Esophagus muscularis mucosa (tissue), 3 donors: ENCODE data around the gene SLC25A44.

ENCODE experiments used
- POLR2A ChIP-seq: fragments of 450-650 bp; IDR thresholded peaks from one replicate; pipeline ENCODE4 v1.6.1; 2017; ENCODE audit warnings: antibody characterized with exemption, moderate library complexity, mild to moderate bottlenecking, low read depth
- POLR2AphosphoS5 ChIP-seq, 2 donors: sonication (generic); formaldehyde crosslinking; IDR thresholded peaks; one replicate each; pipeline ENCODE4 v1.6.1; 2017; ENCODE audit warnings: antibody characterized with exemption in 2 of 2
- TF ChIP-seq, protein P1 (sequence below), 3 experiments: fragments of 200-600 bp in 2 of 3; fragments of 450-650 bp in 1 of 3; sonication (generic) in 2 of 3; IDR thresholded peaks; one replicate each; pipeline ENCODE4 v1.5.1; 2017 to 2019; ENCODE audit warnings: antibody characterized with exemption in 3 of 3, mild to moderate bottlenecking in 2 of 3, moderate library complexity in 1 of 3

GRCh38 chr1:156217871-156218270 lies 24.0 kb downstream of the SLC25A44 start:
- TF ChIP-seq POLR2A (no peak), POLR2AphosphoS5 (IDR thresholded peaks at IDR 0.05) (no peak)
- TF ChIP-seq, protein P1, sequence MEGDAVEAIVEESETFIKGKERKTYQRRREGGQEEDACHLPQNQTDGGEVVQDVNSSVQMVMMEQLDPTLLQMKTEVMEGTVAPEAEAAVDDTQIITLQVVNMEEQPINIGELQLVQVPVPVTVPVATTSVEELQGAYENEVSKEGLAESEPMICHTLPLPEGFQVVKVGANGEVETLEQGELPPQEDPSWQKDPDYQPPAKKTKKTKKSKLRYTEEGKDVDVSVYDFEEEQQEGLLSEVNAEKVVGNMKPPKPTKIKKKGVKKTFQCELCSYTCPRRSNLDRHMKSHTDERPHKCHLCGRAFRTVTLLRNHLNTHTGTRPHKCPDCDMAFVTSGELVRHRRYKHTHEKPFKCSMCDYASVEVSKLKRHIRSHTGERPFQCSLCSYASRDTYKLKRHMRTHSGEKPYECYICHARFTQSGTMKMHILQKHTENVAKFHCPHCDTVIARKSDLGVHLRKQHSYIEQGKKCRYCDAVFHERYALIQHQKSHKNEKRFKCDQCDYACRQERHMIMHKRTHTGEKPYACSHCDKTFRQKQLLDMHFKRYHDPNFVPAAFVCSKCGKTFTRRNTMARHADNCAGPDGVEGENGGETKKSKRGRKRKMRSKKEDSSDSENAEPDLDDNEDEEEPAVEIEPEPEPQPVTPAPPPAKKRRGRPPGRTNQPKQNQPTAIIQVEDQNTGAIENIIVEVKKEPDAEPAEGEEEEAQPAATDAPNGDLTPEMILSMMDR (IDR thresholded peaks at IDR 0.05): no peak
